GM18873 (cell line): Measurements from ENCODE around the gene RNU7-1.

Experiments used
- ATAC-seq: cut with Tn5 transposase; IDR thresholded peaks from one replicate; pipeline ENCODE4 v1.9.1; 2021; ENCODE audit warnings: mild to moderate bottlenecking, moderate library complexity, moderate number of reproducible peaks; ENCODE audit not compliant: unreplicated experiment, low FRiP score

The RNU7-1 gene

DNA sequence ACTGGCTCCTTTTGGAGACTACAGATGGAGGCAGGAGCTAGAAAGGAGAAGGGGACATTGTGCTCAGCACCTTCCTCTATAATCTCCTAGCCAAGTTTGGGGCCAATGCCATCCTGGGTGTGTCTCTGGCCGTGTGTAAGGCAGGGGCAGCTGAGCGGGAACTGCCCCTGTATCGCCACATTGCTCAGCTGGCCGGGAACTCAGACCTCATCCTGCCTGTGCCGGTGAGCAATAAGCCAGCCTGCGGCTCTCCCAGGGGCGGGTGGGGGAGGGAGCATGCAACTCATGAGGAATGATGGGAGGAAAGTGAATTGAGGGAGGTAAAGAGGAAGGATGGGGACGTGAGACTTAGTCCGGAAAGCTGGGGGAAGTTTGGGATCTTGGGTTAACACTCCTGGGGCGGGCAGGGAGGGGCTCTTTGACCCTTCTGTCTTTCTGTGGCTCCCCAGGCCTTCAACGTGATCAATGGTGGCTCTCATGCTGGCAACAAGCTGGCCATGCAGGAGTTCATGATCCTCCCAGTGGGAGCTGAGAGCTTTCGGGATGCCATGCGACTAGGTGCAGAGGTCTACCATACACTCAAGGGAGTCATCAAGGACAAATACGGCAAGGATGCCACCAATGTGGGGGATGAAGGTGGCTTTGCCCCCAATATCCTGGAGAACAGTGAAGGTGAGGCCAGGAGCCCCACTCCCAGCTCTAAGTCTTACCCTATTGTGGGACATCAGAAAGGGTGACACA lies 26.0 kb upstream of the RNU7-1 start:
- ATAC-seq = no peak

DNA sequence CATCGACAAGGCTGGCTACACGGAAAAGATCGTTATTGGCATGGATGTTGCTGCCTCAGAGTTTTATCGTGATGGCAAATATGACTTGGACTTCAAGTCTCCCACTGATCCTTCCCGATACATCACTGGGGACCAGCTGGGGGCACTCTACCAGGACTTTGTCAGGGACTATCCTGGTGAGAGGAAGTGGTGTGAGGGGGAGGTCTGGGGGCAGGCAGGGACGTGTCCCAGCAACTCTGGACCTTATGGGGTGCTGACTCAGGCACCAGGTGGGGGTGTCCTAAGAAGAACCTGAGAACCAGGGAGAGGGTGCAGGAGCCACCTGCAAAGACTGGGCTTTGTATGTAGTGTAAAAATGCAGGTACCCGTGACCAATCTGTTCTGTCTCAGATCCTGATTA lies 24.0 kb upstream of the RNU7-1 start:
- no peak for ATAC-seq

DNA sequence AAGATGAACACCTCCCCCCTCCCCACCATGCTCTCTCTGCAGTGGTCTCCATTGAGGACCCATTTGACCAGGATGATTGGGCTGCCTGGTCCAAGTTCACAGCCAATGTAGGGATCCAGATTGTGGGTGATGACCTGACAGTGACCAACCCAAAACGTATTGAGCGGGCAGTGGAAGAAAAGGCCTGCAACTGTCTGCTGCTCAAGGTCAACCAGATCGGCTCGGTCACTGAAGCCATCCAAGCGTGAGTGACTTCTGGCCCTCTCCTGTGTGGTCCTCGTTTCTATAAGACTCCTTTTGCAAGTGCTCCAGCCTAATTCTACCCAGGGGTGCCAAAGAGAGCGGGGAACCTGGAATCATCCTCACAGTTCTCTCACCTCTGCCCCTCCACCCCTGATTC lies 22.1 kb upstream of the RNU7-1 start:
- ATAC-seq = no peak

DNA sequence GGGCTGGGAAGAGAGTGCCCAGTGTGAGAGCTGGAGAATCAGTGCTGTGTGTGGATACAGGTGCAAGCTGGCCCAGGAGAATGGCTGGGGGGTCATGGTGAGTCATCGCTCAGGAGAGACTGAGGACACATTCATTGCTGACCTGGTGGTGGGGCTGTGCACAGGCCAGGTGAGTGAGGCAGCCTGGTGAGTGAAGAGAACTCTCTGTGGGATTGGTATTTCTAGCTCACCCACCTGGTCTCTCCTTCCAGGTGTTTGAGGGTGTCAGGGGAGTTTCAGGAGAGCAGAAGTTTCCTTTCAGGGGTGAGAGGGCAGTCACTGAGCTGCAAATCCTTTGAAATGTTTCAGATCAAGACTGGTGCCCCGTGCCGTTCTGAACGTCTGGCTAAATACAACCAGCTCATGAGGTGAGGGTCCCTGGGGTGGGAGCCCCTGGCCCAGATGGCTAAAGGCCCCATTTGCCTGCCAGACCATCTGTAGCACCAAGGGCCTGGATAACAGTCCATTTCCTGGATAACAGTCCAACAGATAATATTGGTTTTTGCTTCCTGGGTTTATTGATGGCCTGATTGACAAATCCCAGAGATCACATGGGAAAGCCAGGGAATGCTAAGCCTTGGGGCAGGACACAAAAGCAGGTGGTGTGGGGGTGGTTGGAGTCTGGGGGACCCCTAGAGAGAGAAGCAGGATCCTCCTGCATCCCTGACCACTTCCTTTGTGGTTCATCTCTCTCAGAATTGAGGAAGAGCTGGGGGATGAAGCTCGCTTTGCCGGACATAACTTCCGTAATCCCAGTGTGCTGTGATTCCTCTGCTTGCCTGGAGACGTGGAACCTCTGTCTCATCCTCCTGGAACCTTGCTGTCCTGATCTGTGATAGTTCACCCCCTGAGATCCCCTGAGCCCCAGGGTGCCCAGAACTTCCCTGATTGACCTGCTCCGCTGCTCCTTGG lies 21.3 kb upstream of the RNU7-1 start:
- no peak for ATAC-seq

DNA sequence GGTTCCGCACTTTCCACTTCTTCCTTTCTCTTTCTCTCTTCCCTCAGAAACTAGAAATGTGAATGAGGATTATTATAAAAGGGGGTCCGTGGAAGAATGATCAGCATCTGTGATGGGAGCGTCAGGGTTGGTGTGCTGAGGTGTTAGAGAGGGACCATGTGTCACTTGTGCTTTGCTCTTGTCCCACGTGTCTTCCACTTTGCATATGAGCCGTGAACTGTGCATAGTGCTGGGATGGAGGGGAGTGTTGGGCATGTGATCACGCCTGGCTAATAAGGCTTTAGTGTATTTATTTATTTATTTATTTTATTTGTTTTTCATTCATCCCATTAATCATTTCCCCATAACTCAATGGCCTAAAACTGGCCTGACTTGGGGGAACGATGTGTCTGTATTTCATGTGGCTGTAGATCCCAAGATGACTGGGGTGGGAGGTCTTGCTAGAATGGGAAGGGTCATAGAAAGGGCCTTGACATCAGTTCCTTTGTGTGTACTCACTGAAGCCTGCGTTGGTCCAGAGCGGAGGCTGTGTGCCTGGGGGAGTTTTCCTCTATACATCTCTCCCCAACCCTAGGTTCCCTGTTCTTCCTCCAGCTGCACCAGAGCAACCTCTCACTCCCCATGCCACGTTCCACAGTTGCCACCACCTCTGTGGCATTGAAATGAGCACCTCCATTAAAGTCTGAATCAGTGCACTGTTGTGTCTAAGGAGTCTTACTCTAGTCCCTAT lies 20.4 kb upstream of the RNU7-1 start:
- ATAC-seq = no peak

DNA sequence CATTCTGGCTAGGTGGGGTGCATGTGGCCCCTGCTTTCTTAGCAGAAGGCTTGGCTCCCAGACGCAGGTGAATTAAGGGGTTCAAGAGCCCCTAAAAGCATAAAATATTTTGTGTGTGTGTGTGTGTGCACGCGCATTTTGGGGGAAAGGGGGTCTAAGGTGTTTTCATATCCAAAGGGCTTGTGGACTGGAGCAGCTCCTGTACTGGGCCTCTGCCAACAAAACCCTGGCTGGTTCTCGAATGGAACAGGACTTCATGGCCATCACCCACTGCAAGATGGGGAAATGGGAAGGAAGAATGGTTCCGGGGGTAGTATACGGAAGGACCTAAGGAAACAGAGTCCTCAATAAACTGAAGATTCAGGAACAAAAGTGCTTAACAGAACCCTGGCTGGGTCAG lies 19.8 kb upstream of the RNU7-1 start:
- no peak for ATAC-seq

DNA sequence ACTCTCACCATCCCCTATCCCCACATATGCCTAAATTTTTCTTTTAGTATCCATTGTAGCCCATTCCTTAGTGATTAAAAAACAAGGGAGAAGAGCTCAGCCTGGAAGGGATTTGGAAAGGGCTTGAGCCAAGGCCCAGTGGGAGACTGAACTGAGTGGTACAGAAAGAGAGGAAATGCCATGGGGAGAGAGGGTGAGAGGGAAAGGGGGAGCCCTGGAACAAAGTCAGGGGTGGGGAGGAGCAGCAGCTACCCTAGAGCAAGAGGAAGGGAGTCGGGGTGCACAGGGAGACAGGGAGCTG lies 18.4 kb upstream of the RNU7-1 start:
- ATAC-seq = no peak

DNA sequence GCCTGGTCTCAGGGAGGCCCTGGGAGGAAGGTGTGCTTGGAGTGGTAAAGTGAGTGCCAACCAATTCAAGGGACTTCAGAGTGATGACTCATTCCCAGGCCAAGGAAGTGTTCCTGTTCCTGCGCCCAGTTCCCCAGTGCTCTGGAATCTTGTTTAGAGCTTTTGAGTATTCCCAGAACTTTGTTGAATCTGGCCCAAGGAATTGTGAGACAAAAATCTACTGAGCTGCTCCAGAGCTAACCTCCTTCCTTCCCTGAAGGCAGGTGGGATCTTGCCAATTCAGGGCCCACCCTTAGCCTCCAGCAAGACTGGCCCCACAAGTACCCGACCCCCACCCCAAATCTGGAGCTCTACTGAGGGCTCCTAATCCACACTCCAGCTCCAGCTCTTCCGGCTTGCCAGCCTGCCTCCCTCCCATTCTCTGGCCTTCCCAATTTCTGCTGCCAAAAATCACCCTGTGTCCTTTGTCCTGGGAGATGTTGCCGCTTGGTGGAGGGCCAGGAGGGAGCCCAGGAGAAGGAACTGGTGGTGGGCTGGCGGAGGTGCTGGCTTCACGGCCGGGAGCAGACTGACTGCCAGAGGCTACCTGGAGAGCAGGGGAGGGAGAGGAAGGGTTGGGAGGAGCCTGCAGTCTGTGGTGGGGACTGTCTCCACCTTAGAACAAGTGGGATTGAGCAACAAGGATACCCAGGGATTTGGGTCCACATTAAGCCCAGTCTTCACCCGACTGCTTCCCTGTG lies 17.9 kb upstream of the RNU7-1 start:
- ATAC-seq = no peak

DNA sequence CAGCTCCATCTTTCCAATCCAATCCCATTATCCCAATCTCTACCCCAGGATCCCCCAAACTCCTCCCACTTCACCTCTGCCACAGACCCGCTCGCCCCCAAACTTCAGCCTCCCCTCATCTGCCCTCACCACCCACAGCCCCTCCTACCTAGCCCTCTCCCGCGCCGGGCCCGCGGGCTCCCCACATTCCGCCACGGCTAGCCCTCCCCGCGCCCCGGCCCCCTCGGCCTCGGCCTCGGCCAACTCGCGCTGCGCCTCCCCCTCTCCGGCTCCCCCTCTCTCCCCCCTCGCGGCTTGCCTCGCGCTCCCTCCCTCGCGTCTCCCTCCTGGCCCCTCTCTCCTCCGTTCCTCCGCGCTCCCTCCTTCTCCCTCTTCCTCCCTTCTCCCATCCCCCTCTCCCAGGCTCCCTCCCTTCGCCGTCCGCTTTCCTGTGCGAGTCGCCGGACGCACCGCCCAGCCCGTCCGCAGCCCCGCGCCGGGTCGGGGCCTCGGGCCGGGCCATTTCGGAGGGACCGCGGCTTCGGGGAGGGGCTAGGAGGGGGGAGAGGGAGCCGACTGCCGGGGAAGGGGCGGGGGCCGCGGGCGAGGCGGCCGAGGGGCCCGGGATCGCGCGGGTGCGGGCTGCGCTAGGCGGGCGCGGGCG lies 16.1 kb upstream of the RNU7-1 start, which contains the start of gene ATN1:
Gene ATN1, plus strand, starts transcription at position 581 of the 643 bp plus-strand sequence. CDS start 6,043 bp downstream, outside the sequence.
- ATAC-seq = no peak

DNA sequence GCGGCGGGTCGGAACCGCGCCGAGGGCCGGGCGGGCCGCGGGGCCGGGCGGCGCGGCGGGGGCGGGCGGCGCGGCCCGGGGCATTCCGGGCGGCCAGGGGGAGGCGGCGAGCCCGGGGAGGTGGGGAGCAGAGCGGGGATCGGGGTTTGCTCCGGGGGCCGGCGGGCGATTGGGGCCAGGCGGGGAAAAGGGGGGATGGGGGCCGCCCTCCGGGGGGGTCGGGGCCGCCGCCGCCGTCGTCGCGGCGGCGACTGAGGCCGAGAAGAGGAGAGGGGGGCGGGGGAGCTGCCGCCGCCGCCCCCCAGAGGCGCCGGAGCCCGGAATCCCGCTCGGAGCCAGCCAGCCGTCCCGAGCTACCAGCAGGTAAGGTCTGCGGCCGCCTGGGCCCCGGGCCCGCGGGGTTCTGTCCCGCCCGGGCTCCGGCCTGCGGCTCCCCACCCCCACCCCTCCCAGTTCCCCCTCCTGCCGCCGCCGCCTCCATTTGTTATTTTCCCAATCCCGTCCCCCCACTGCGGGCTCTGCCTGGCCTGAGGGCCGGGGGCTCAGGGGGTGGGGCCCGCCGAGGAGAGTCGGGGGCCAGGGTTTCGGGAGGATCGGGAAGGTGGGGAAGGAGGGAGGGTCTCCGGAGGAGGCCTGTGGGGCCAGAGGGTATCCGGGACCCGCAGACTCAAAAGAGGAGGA lies 15.5 kb upstream of the RNU7-1 start:
- ATAC-seq = no peak

DNA sequence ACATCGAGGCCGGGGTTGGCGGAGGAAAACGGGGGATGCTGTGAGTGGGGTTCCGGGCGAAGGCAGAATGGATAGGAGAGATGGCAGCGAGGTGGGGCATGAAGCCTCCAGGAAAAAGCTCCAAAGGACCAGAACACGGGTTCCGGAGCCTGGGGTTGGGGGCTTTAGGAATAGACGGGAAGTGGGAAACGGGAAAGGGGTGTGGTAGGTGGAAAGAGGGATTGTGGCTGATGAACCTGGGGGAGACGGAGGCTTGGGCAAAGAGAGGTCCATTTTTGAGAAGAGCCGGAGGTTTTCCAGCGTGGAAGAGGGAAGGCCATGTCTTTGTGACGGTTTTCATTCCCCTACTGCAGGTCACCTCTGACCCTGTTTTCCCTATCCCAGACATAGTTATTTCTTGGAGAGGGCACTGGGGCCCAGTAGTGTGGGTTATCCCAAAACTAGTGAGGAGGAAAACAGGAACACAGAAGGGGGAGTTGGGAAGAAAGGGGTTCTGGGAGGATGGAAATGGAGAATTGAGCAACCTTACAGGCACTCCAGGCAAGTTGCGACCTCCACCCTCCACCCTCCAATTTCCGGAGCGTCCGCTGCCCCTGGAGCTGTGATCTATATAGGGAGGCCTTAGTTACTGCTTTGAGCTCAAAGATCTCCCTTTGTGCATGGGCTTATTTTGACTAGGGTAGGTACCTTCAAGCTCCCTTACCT lies 14.8 kb upstream of the RNU7-1 start:
- no peak for ATAC-seq

DNA sequence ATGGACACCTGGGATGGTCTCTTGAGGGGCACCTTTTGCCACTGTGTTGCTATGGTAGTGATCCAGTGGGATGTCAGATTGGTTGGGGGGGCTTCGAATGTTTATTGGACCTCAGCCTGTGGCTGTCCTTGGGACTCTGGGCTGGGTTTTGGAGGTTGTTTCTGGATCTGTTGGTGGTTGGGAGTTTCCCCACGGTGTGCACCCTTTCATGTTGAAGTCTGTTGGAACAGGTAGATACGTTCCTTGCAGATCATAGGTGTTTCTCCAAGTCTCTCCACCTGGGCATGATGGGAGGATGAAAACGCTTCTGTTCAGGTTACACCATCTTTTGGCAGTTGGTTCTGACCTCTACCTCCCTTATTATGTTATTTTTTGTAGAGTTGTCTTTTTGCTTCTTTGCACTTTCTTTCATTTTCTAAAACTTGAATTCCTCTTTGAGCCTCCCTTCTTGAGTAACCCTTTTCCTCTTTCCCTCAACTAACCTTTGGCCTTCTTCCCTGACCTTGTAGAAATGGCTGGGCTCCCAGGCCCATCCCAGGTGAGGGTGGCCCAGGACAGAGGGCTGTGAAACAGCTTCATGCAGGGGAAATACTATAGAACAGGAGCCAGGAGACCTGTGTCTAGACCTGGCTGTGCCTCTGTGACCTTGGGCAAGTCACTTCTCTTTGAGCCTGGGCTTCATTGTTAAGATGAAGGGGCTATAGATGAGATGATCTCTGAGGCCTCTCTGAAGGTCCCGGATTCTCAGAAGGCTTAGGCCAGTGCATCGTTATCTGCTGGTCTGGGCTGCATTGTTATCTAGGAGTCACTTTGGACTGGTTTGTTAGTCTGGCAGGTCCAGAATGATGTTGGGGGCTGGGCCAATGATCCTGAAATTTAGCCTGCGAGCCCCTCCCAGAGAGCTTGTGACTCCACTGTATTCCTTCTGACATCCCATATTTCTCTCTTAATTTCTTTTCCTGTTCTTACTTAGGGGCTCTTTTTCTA lies 13.9 kb upstream of the RNU7-1 start:
- no peak for ATAC-seq

DNA sequence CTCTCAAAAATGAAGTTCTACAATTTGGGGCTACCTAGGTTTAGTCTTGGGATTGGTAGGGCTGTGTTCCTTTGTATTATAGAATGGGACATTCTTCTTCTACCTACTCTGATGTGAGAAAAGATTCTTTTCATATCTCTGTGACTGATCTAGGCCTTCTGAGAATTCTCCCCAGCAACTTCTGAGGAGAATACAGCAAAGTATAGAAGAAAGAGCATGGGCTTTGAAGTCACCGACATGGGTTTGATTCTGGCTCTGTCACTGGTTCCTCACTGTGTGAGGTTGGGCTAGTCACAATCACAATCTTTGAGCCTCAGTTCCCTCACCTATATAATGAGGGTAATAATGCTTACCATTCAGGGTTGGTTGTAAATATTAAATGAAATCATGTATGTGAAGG lies 10.8 kb upstream of the RNU7-1 start:
- ATAC-seq = no peak

DNA sequence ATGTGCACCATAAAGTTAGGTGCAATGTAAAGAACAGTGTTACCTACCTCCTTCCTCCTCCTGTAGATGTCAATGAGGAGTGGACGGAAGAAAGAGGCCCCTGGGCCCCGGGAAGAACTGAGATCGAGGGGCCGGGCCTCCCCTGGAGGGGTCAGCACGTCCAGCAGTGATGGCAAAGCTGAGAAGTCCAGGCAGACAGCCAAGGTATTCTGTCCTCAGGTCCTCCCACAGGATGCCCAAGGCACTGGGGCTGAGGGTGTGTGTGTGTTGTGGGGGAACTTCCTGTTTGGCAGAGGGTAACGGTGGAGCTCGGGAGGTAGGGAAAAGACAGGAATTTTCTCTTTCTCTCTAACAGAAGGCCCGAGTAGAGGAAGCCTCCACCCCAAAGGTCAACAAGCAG lies 9.5 kb upstream of the RNU7-1 start:
- no peak for ATAC-seq

DNA sequence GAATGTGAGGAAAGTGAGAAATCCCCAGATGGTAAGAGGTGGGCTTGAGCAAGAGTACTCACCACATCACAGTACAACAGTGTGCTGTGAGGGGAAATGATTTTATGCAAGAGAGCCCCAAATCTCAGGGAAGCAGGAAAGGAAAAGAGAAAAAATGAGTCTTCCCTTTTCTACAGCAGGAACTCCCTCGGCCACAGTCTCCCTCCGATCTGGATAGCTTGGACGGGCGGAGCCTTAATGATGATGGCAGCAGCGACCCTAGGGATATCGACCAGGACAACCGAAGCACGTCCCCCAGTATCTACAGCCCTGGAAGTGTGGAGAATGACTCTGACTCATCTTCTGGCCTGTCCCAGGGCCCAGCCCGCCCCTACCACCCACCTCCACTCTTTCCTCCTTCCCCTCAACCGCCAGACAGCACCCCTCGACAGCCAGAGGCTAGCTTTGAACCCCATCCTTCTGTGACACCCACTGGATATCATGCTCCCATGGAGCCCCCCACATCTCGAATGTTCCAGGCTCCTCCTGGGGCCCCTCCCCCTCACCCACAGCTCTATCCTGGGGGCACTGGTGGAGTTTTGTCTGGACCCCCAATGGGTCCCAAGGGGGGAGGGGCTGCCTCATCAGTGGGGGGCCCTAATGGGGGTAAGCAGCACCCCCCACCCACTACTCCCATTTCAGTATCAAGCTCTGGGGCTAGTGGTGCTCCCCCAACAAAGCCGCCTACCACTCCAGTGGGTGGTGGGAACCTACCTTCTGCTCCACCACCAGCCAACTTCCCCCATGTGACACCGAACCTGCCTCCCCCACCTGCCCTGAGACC lies 8.0 kb upstream of the RNU7-1 start:
- ATAC-seq = no peak

DNA sequence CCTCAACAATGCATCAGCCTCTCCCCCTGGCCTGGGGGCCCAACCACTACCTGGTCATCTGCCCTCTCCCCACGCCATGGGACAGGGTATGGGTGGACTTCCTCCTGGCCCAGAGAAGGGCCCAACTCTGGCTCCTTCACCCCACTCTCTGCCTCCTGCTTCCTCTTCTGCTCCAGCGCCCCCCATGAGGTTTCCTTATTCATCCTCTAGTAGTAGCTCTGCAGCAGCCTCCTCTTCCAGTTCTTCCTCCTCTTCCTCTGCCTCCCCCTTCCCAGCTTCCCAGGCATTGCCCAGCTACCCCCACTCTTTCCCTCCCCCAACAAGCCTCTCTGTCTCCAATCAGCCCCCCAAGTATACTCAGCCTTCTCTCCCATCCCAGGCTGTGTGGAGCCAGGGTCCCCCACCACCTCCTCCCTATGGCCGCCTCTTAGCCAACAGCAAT lies 7.4 kb upstream of the RNU7-1 start:
- ATAC-seq = no peak
